Spleen (tissue), 11 donors: ENCODE results near the gene EPX. TPM values are rescaled to one million over a fixed set of nuclear protein-coding genes. Genes with fewer than 3 reads are reported as not detected.

Experiments used
- DNase-seq: peaks from one replicate; pipeline ENCODE4 v3.0.0-alpha.2; 2020
- H3K27ac ChIP-seq, 8 donors: fragments of 200-600 bp; sonication (generic) in 7 of 8; 1 replicate in 4 of 8; 2 replicates in 4 of 8; pipeline versions ENCODE4 v1.5.0 to v1.8.0; 2016 to 2021; ENCODE audit warnings: inconsistent platforms in 4 of 8, mild to moderate bottlenecking in 4 of 8, moderate library complexity in 1 of 8
- H3K27me3 ChIP-seq, 7 donors: fragments of 200-600 bp; sonication (generic) in 6 of 7; replicated peaks in 1 of 7; 1 replicate in 4 of 7; 2 replicates in 3 of 7; pipeline versions ENCODE4 v1.5.0 to v1.8.0; 2016 to 2021; ENCODE audit warnings: inconsistent platforms in 3 of 7, mild to moderate bottlenecking in 1 of 7
- H3K36me3 ChIP-seq, 6 donors: fragments of 200-600 bp; sonication (generic) in 5 of 6; 1 replicate in 4 of 6; 2 replicates in 2 of 6; pipeline versions ENCODE4 v1.5.0 to v1.8.0; 2016 to 2021; ENCODE audit warnings: inconsistent platforms in 2 of 6
- H3K4me1 ChIP-seq, 6 donors: fragments of 200-600 bp; sonication (generic) in 5 of 6; 1 replicate in 3 of 6; 2 replicates in 3 of 6; pipeline versions ENCODE4 v1.5.0 to v1.8.0; 2016 to 2021; ENCODE audit warnings: inconsistent platforms in 3 of 6
- H3K4me3 ChIP-seq, 8 donors: fragments of 200-600 bp; sonication (generic) in 7 of 8; 1 replicate in 4 of 8; 2 replicates in 4 of 8; pipeline versions ENCODE4 v1.5.0 to v1.8.0; 2016 to 2021; ENCODE audit warnings: inconsistent platforms in 4 of 8, mild to moderate bottlenecking in 4 of 8, moderate library complexity in 2 of 8
- H3K9me3 ChIP-seq, 8 donors: fragments of 200-600 bp; sonication (generic) in 7 of 8; 1 replicate in 4 of 8; 2 replicates in 4 of 8; pipeline versions ENCODE4 v1.5.0 to v1.8.0; 2016 to 2021; ENCODE audit warnings: inconsistent platforms in 4 of 8
- CTCF ChIP-seq, 11 experiments: fragments of 200-600 bp in 7 of 11; fragments of 450-650 bp in 4 of 11; sonication (generic) in 4 of 11; IDR thresholded peaks in 8 of 11; conservative IDR thresholded peaks in 3 of 11; 1 replicate in 7 of 11; 2 replicates in 4 of 11; pipeline versions ENCODE4 v1.4.0 to v1.8.0; 2016 to 2021; ENCODE audit warnings: antibody characterized with exemption in 11 of 11, inconsistent platforms in 4 of 11, mild to moderate bottlenecking in 1 of 11
- POLR2A ChIP-seq, 3 donors: fragments of 450-650 bp; IDR thresholded peaks; one replicate each; pipeline ENCODE4 v1.5.1; 2017; ENCODE audit warnings: antibody characterized with exemption in 3 of 3, mild to moderate bottlenecking in 1 of 3
- POLR2AphosphoS5 ChIP-seq, 3 donors: sonication (generic); formaldehyde crosslinking; IDR thresholded peaks; one replicate each; pipeline ENCODE4 v1.5.1; 2017; ENCODE audit warnings: antibody characterized with exemption in 3 of 3
- WGBS, 5 donors: extraction: QIAGEN DNeasy Blood & Tissue Kit in 3 of 5; methylation state at CpG; one replicate each; pipeline versions ENCODE4 v1.1.5 to v1.1.7; 2013 to 2018; 5-methylcytosine and 5-hydroxymethylcytosine counted together
- intact Hi-C: fragments of 100-400 bp; cut with DNase I; formaldehyde crosslinking; loops from one replicate; pipeline ENCODE4 v1.15.0; 2023; ENCODE audit warnings: low total_unique reads
- polyA plus RNA-seq, 3 donors: library from polyadenylated mRNA; stranded (reverse); fragments of 200-250 nt; gene quantifications; one replicate each; pipeline ENCODE4 v1.2.1, GENCODE V29; 2013
- total RNA-seq, 7 donors: library from RNA; depleted of rRNA in 3 of 7; stranded (reverse); fragments of >200 nt in 3 of 7; fragmentation: NEBNext Ultra II Directional in 4 of 7; extraction: Animal tissue kit (Norgen Biotek cat#: 25700) in 4 of 7; gene quantifications; one replicate each; pipeline versions ENCODE4 v1.1.0 to v1.2.1, GENCODE V29; 2016 to 2021
- donor health status: healthy with polysubstance abuse.
- donor health status: DM: no; HTN: no; CAD: no; lungs with moderate emphysema.
- donor health status: DM: no; HTN: no; CAD: no.
- donor health status: Bipolar disorder and iron deficiency.
- donor health status: healthy.
- donor health status: DM: no; HTN: no; CAD: no.
- donor health status: DM: yes; HTN: yes; CAD: no.

Gene EPX
- total and polyA plus RNA-seq, 10 donors = 0.24 to 3.9 (median 1.2) TPM; not detected in 1

DNA sequence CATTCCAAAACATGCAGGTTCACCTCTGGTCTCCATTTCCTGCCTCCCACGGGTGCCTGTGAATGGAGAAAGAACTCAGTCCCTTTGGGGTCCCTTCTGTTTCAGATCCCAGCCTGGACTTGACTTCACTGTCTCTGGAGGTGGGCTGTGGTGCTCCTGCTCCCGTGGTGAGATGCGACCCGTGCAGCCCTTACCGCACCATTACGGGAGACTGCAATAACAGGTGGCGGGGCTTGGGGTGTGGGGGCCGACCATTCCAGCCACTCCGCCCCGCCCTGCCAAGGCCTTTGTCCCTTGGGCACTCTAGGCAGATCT, 56.4 kb downstream of the EPX start:
- intact Hi-C loops = no loop called here
- Histone ChIP-seq H3K9me3 (no peaks in the 10 kb centered on the region), H3K27ac (no peak overlapping the region), H3K4me3 (peak overlapping the region in 6 of 8 donors; percentile 46 to 78 (median 52)), H3K27me3 (peaks cover 0 to 31% (median 8%) of the 10 kb centered on the region in 7 donors), H3K4me1 (peaks cover 4 to 29% (median 13%) of the 10 kb centered on the region in 6 donors), H3K36me3 (no peaks in the 10 kb centered on the region)
- 22 to 38% (median 30%) methylated on average over 10 of the region's 10 CpGs for WGBS, 5 donors
- DNase-seq = no peak
- TF ChIP-seq CTCF (IDR thresholded peaks at IDR 0.05 in 8 of 11, conservative IDR thresholded peaks at IDR 0.05 in 3 of 11) (no peak), POLR2A (IDR thresholded peaks at IDR 0.05) (no peak), POLR2AphosphoS5 (IDR thresholded peaks at IDR 0.05) (no peak)

- Histone ChIP-seq H3K27me3 (peaks cover 0 to 32% (median 9%) of the 10 kb centered on the region in 7 donors), H3K9me3 (no peaks in the 10 kb centered on the region), H3K36me3 (no peaks in the 10 kb centered on the region), H3K27ac (peak overlapping the region in 1 of 8 donors; percentile 19), H3K4me1 (peaks cover 4 to 29% (median 13%) of the 10 kb centered on the region in 6 donors), H3K4me3 (peak overlapping the region; percentile 39 to 78 (median 48))
- TF ChIP-seq POLR2AphosphoS5 (IDR thresholded peaks at IDR 0.05) (peak in 2 of 3 donors; percentile 44 to 63), POLR2A (IDR thresholded peaks at IDR 0.05) (no peak), CTCF (IDR thresholded peaks at IDR 0.05 in 8 of 11, conservative IDR thresholded peaks at IDR 0.05 in 3 of 11) (peak; percentile 86 to 98 (median 94))
- intact Hi-C loops = no loop called here
- peak; percentile 93 for DNase-seq
- 6 to 16% (median 7%) methylated on average over 31 to 57 of the region's 57 CpGs for WGBS, 5 donors
These were observed 57.0 kb downstream of the EPX start for GRCh38 chr17:58249270-58250133.

- TF ChIP-seq CTCF (IDR thresholded peaks at IDR 0.05 in 8 of 11, conservative IDR thresholded peaks at IDR 0.05 in 3 of 11) (no peak), POLR2AphosphoS5 (IDR thresholded peaks at IDR 0.05) (no peak), POLR2A (IDR thresholded peaks at IDR 0.05) (no peak)
- H3K27me3 ChIP-seq = peaks cover 0 to 42% (median 9%) of the 10 kb centered on the region in 7 donors
- H3K4me1 ChIP-seq = peaks cover 4 to 29% (median 13%) of the 10 kb centered on the region in 6 donors
- H3K4me3 ChIP-seq = peak overlapping the region in 1 of 8 donors; percentile 78
- no peak overlapping the region for H3K27ac ChIP-seq
- DNase-seq = no peak
- intact Hi-C loops = no loop called here
- 87 to 96% (median 93%) methylated on average over 12 of the region's 12 CpGs for WGBS, 5 donors
- no peaks in the 10 kb centered on the region for H3K9me3 ChIP-seq
- no peaks in the 10 kb centered on the region for H3K36me3 ChIP-seq
These were observed 58.0 kb downstream of the EPX start for GRCh38 chr17:58250344-58251011.

GRCh38 chr17:58252141-58252540, 59.6 kb downstream of the EPX start:
- no peaks in the 10 kb centered on the region for H3K36me3 ChIP-seq
- H3K4me3 ChIP-seq = no peak overlapping the region
- H3K9me3 ChIP-seq = no peaks in the 10 kb centered on the region
- no peak overlapping the region for H3K27ac ChIP-seq
- intact Hi-C loops = no loop called here
- H3K27me3 ChIP-seq = peaks cover 0 to 34% (median 9%) of the 10 kb centered on the region in 7 donors
- 64 to 82% (median 76%) methylated on average over 1 to 9 of the region's 9 CpGs for WGBS, 5 donors
- DNase-seq = no peak
- H3K4me1 ChIP-seq = peaks cover 4 to 29% (median 13%) of the 10 kb centered on the region in 6 donors
- no peak for TF ChIP-seq POLR2AphosphoS5 (IDR thresholded peaks at IDR 0.05)
- TF ChIP-seq POLR2A (IDR thresholded peaks at IDR 0.05) = no peak
- TF ChIP-seq CTCF (IDR thresholded peaks at IDR 0.05 in 8 of 11, conservative IDR thresholded peaks at IDR 0.05 in 3 of 11) = no peak
